GM18526 (cell line): ENCODE measurements around the gene SETD1B.

ENCODE experiments used
- POLR2A ChIP-seq: IDR thresholded peaks from 3 replicates; pipeline ENCODE4 v1.6.1; 2011; ENCODE audit not compliant: insufficient read length; ENCODE audit errors: extremely low read depth

The SETD1B gene

GRCh38 chr12:121838126-121838525 lies 34.3 kb downstream of the SETD1B start:
- TF ChIP-seq POLR2A: no peak

- peak; percentile 54 for TF ChIP-seq POLR2A
These were observed 35.5 kb downstream of the SETD1B start for GRCh38 chr12:121839106-121839992.

GRCh38 chr12:121839993-121840761 lies 36.4 kb downstream of the SETD1B start:
- TF ChIP-seq POLR2A: no peak

GRCh38 chr12:121843236-121843982 lies 39.6 kb downstream of the SETD1B start:
- no peak for TF ChIP-seq POLR2A

GRCh38 chr12:121845701-121846100 lies 41.9 kb downstream of the SETD1B start:
- TF ChIP-seq POLR2A: no peak

- TF ChIP-seq POLR2A: no peak
These were observed 45.4 kb downstream of the SETD1B start for GRCh38 chr12:121849211-121849610.

- TF ChIP-seq POLR2A: no peak
These were observed 45.9 kb downstream of the SETD1B start for GRCh38 chr12:121849665-121850064.

GRCh38 chr12:121857322-121858246 lies 53.8 kb downstream of the SETD1B start:
- no peak for TF ChIP-seq POLR2A

- TF ChIP-seq POLR2A: no peak
These were observed 54.5 kb downstream of the SETD1B start for GRCh38 chr12:121858318-121858661.

GRCh38 chr12:121858662-121859572 lies 55.1 kb downstream of the SETD1B start, which contains the start of gene HPD:
Gene HPD, minus strand, starts transcription at chr12:121858859. Its CDS starts 36 bp downstream, at chr12:121858823.
- TF ChIP-seq POLR2A: no peak

- TF ChIP-seq POLR2A: no peak
These were observed 56.4 kb downstream of the SETD1B start for GRCh38 chr12:121860257-121860656.

GRCh38 chr12:121861636-121862254 lies 57.9 kb downstream of the SETD1B start:
- no peak for TF ChIP-seq POLR2A

- no peak for TF ChIP-seq POLR2A
These were observed 62.5 kb downstream of the SETD1B start for GRCh38 chr12:121866331-121866730.
